Bronchial epithelial cell (primary cell): Measurements from ENCODE around the gene PLD5. TPM values are rescaled to one million over a fixed set of nuclear protein-coding genes. Genes with fewer than 3 reads are reported as not detected.
"Not testable (repeated sequence)": the region's sequence is repeated elsewhere in the genome, so short reads cannot be mapped to it uniquely, and the experiment has no call there.

Source experiments
- DNase-seq: peaks from one replicate; pipeline ENCODE4 v3.0.0-alpha.2; 2010; ENCODE audit warnings: low read depth
- FAIRE-seq: peaks from 2 replicates; lab custom pipeline; 2011; peaks lifted over from hg19 to GRCh38; lab: Jason Lieb, UNC
- H3K27me3 ChIP-seq: 2 replicates; pipeline ENCODE4 v1.5.1; 2011; ENCODE audit warnings: low read length; ENCODE audit not compliant: control insufficient read depth, insufficient read depth
- H3K36me3 ChIP-seq: 2 replicates; pipeline ENCODE4 v1.5.1; 2011; ENCODE audit warnings: low read length; ENCODE audit not compliant: control insufficient read depth, insufficient read depth
- H3K4me3 ChIP-seq: 2 replicates; pipeline ENCODE4 v1.5.1; 2011; ENCODE audit warnings: mild to moderate bottlenecking, low read depth, low read length, control low read depth
- total RNA-seq: library from RNA; depleted of rRNA; stranded (reverse); fragments of >200 nt; gene quantifications from 2 replicates; pipeline ENCODE4 v1.2.1, GENCODE V29; 2014
- TF ChIP-seq, protein P1 (sequence below): IDR thresholded peaks from 2 replicates; pipeline ENCODE4 v1.5.1; 2011; ENCODE audit warnings: mild to moderate bottlenecking, moderate library complexity, low read length, control low read depth, inconsistent platforms; ENCODE audit not compliant: insufficient read depth, severe bottlenecking

PLD5 gene
- total RNA-seq, 1 donor from 2014 or later, result under 0.01 TPM

DNA sequence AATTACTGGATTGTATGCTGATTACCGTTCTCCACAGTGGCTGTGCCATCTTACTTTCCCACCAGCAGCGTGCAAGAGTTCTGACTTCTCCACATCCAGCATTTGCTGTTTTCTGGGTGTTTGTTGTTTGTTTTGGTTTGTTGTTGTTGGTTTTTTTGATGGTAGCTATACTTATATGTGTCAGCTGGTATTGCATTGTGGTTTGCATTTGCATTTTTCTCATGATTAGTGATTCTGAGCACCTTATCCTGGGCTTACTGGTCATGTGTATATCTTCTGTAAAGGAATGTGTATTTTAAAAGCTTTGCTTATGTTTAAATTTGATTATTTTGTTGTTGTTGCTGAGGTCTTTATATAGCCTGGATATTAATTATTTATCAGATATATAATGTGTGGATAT, 458.7 kb downstream of the PLD5 start:
- H3K27me3 ChIP-seq, result no peaks in the 10 kb centered on the region
- no peak for FAIRE-seq

DNA sequence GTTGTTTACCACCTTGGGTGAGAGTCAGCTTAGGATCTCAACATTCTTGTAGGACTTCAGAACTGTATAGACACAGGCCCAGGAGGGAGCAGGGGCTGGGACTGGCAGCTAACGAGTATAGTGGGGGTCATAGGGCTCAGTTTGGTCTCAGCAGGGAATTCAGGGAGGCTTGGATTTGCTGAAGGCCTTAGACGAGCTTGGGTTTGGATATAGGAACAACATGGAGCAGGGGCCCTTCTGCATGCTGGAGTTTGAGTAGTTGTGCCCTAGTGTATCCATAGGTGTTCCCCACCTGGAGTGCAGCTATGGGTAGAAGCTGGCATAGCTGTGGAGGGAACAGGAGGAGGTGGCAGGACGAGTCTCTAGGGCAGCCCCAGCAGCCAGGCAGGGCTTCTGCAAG, 462.2 kb downstream of the PLD5 start:
- TF ChIP-seq, protein P1, sequence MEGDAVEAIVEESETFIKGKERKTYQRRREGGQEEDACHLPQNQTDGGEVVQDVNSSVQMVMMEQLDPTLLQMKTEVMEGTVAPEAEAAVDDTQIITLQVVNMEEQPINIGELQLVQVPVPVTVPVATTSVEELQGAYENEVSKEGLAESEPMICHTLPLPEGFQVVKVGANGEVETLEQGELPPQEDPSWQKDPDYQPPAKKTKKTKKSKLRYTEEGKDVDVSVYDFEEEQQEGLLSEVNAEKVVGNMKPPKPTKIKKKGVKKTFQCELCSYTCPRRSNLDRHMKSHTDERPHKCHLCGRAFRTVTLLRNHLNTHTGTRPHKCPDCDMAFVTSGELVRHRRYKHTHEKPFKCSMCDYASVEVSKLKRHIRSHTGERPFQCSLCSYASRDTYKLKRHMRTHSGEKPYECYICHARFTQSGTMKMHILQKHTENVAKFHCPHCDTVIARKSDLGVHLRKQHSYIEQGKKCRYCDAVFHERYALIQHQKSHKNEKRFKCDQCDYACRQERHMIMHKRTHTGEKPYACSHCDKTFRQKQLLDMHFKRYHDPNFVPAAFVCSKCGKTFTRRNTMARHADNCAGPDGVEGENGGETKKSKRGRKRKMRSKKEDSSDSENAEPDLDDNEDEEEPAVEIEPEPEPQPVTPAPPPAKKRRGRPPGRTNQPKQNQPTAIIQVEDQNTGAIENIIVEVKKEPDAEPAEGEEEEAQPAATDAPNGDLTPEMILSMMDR, result no peak
- DNase-seq, result no peak
- H3K27me3 ChIP-seq, result no peaks in the 10 kb centered on the region
- FAIRE-seq, result no peak
- no peak overlapping the region for H3K4me3 ChIP-seq
- H3K36me3 ChIP-seq, result no peaks in the 10 kb centered on the region

More for the DNA sequence above, 458.7 kb downstream of the PLD5 start:
- TF ChIP-seq, protein P1, result no peak
- no peak for DNase-seq
- Histone ChIP-seq H3K36me3 (no peaks in the 10 kb centered on the region), H3K4me3 (no peak overlapping the region)

DNA sequence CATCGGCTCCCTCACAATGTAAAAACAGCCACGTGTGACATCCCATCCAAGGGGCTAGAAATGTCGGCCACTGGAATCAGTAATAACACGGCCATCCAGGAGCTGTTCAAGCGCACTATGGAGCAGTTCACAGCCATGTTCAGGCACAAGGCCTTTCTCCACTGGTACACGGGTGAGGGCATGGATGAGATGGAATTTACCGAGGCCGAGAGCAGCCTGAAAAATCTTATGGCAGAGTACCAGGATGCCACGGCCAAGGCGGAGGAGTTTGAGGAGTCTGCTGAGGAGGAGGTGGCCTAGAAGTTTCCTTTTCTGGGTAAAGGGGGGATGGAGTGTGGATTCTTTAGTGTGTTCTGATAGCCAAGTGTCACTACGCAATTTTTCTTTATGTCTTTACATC, 464.5 kb downstream of the PLD5 start:
- TF ChIP-seq, protein P1, result no peak
- Histone ChIP-seq H3K27me3 (no peaks in the 10 kb centered on the region), H3K4me3 (no peak overlapping the region), H3K36me3 (no peaks in the 10 kb centered on the region)
- DNase-seq (no peak), FAIRE-seq (no peak)

DNA sequence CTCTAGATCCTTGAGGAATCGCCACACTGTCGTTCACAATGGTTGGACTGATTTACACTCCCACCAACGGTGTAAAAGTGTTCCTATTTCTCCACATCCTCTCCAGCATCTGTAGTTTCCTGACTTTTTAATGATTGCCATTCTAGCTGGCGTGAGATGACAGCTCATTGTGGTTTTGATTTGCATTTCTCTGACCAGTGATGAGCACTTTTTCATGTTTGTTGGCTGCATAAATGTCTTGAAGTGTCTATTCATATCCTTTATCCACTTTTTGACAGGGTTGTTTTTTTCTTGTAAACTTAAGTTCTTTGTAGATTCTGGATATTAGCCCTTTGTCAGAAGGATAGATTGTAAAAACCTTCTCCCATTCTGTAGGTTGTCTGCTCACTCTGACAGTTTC, 465.9 kb downstream of the PLD5 start:
- DNase-seq, FAIRE-seq, H3K36me3 ChIP-seq, H3K27me3 ChIP-seq, H3K4me3 ChIP-seq: not testable (repeated sequence)

DNA sequence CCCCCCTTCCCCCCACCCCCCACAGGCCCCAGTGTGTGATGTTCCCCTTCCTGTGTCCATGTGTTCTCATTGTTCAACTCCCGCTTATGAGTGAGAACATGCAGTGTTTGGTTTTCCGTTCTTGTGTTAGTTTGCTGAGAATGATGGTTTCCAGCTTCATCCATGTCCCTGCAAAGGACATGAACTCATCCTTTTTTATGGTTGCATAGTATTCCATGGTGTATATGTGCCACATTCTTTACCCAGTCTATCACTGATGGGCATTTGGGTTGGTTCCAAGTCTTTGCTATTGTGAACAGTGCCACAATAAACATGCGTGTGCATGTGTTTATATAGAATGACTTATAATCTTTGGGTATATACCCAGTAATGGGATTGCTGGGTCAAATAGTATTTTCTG, 466.3 kb downstream of the PLD5 start:
- not testable (repeated sequence) for H3K27me3 ChIP-seq, H3K36me3 ChIP-seq, DNase-seq, FAIRE-seq, H3K4me3 ChIP-seq

GRCh38 chr1:242057745-242058115, 466.8 kb downstream of the PLD5 start:
- H3K4me3 ChIP-seq, result no peak overlapping the region
- no peak for DNase-seq
- H3K27me3 ChIP-seq, result no peaks in the 10 kb centered on the region
- TF ChIP-seq, protein P1, result no peak
- no peaks in the 10 kb centered on the region for H3K36me3 ChIP-seq
- no peak for FAIRE-seq

DNA sequence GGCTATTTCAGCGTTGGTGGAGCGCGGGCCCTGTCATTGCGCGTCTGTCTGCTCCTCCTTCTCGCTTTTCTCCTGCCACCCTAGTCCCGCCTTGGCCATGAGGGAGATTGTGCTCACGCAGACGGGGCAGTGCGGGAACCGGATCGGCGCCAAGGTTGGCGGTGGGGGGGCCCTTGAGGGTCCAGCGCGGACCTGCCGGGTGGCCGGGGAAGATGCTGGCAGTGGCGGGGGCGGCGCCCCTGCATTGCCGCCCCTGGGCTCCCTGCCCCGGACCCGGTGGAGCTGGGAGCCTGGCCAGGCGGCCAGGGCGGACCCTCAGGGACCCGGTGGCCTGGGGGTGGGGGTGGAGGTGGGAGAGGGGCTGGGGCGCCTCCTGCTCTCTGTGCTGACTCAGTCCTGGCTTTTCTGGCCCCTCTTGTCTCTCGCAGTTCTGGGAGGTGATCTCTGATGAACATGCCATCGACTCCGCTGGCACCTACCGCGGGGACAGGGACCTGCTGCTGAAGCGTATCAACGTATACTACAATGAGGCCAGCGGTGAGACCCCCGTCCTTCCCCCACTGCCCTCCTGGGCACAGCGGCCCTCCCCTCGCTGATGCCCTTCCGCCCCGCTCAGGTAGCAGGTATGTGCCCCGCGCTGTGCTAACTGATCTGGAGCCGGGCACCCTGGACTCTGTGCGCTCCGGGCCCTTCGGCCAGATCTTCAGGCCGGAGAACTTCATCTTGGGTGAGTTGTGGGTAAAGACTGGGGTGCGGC, 467.3 kb downstream of the PLD5 start:
- TF ChIP-seq, protein P1, result no peak
- no peaks in the 10 kb centered on the region for H3K27me3 ChIP-seq
- DNase-seq, result no peak
- no peak overlapping the region for H3K4me3 ChIP-seq
- no peak for FAIRE-seq
- H3K36me3 ChIP-seq, result no peaks in the 10 kb centered on the region
